ENCODE results near the gene MAD1L1. TPM values are rescaled to one million over a fixed set of nuclear protein-coding genes. Genes with fewer than 3 reads are reported as not detected.

Gene MAD1L1
- total and polyA plus RNA-seq, 3 experiments from 2014 or later = 43.6 to 185 (median 47.3) TPM

GRCh38 chr7:1887251-1887650 lies 345.5 kb downstream of the MAD1L1 start:
- Histone ChIP-seq H3K27me3 (ENCODE audit: insufficient read depth, low read length, poor library complexity, severe bottlenecking) (no peaks in the 10 kb centered on the region), H3K4me3 (ENCODE audit: low read length) (no peak overlapping the region), H3K4me1 (ENCODE audit: insufficient read depth, low read length) (peaks cover 22% of the 10 kb centered on the region), H3K27ac (ENCODE audit: low read depth, low read length) (no peak overlapping the region), H3K9me3 (ENCODE audit: low read length) (no peaks in the 10 kb centered on the region), H3K36me3 (ENCODE audit: insufficient read depth, low read length) (peaks cover 21% of the 10 kb centered on the region)
- ChIA-PET POLR2A (no interaction called here), CTCF (no interaction called here)
- H3K27ac Mint-ChIP-seq = peak overlapping the region in 1 of 8 donors; percentile 12
- H3K4me1 Mint-ChIP-seq = peaks cover 19 to 61% (median 22%) of the 10 kb centered on the region in 3 donors
- no peak overlapping the region for H3K4me3 Mint-ChIP-seq
- no peaks in the 10 kb centered on the region for H3K9me3 Mint-ChIP-seq
- DNase-seq = no peak
- no peaks in the 10 kb centered on the region for H3K27me3 Mint-ChIP-seq
- H3K36me3 Mint-ChIP-seq = peaks cover 8 to 60% (median 8%) of the 10 kb centered on the region in 3 donors

- Histone ChIP-seq H3K4me1 (ENCODE audit: insufficient read depth, low read length) (peaks cover 22% of the 10 kb centered on the region), H3K27me3 (ENCODE audit: insufficient read depth, low read length, poor library complexity, severe bottlenecking) (no peaks in the 10 kb centered on the region), H3K36me3 (ENCODE audit: insufficient read depth, low read length) (peaks cover 21% of the 10 kb centered on the region), H3K9me3 (ENCODE audit: low read length) (no peaks in the 10 kb centered on the region), H3K27ac (ENCODE audit: low read depth, low read length) (no peak overlapping the region), H3K4me3 (ENCODE audit: low read length) (no peak overlapping the region)
- no peaks in the 10 kb centered on the region for H3K9me3 Mint-ChIP-seq
- peaks cover 0 to 1% of the 10 kb centered on the region in 2 donors for H3K27me3 Mint-ChIP-seq
- POLR2A ChIA-PET = no interaction called here
- H3K36me3 Mint-ChIP-seq = peaks cover 8 to 61% (median 8%) of the 10 kb centered on the region in 3 donors
- DNase-seq = no peak
- CTCF ChIA-PET = no interaction called here
- peaks cover 19 to 63% (median 25%) of the 10 kb centered on the region in 3 donors for H3K4me1 Mint-ChIP-seq
- no peak overlapping the region for H3K4me3 Mint-ChIP-seq
- no peak overlapping the region for H3K27ac Mint-ChIP-seq
Measured at GRCh38 chr7:1886361-1887064, 346.2 kb downstream of the MAD1L1 start.

- Histone ChIP-seq H3K4me3 (ENCODE audit: low read length) (no peak overlapping the region), H3K27ac (ENCODE audit: low read depth, low read length) (no peak overlapping the region), H3K27me3 (ENCODE audit: insufficient read depth, low read length, poor library complexity, severe bottlenecking) (no peaks in the 10 kb centered on the region), H3K9me3 (ENCODE audit: low read length) (no peaks in the 10 kb centered on the region), H3K36me3 (ENCODE audit: insufficient read depth, low read length) (peaks cover 21% of the 10 kb centered on the region), H3K4me1 (ENCODE audit: insufficient read depth, low read length) (peaks cover 22% of the 10 kb centered on the region)
- no peaks in the 10 kb centered on the region for H3K9me3 Mint-ChIP-seq
- ChIA-PET CTCF (no interaction called here), POLR2A (no interaction called here)
- H3K4me1 Mint-ChIP-seq = peaks cover 24 to 68% (median 28%) of the 10 kb centered on the region in 3 donors
- no peak overlapping the region for H3K4me3 Mint-ChIP-seq
- DNase-seq = no peak
- H3K36me3 Mint-ChIP-seq = peaks cover 8 to 63% (median 8%) of the 10 kb centered on the region in 3 donors
- no peak overlapping the region for H3K27ac Mint-ChIP-seq
- peaks cover 0 to 1% of the 10 kb centered on the region in 2 donors for H3K27me3 Mint-ChIP-seq
Measured at GRCh38 chr7:1885465-1886226, 347.1 kb downstream of the MAD1L1 start.

- Histone ChIP-seq H3K9me3 (ENCODE audit: low read length) (no peaks in the 10 kb centered on the region), H3K36me3 (ENCODE audit: insufficient read depth, low read length) (peaks cover 21% of the 10 kb centered on the region), H3K27me3 (ENCODE audit: insufficient read depth, low read length, poor library complexity, severe bottlenecking) (no peaks in the 10 kb centered on the region), H3K4me3 (ENCODE audit: low read length) (no peak overlapping the region), H3K4me1 (ENCODE audit: insufficient read depth, low read length) (peaks cover 17% of the 10 kb centered on the region), H3K27ac (ENCODE audit: low read depth, low read length) (no peak overlapping the region)
- H3K9me3 Mint-ChIP-seq = no peaks in the 10 kb centered on the region
- CTCF ChIA-PET = no interaction called here
- peaks cover 8 to 64% (median 9%) of the 10 kb centered on the region in 3 donors for H3K36me3 Mint-ChIP-seq
- H3K27ac Mint-ChIP-seq = peak overlapping the region in 1 of 8 donors; percentile 61
- no peak for DNase-seq
- no peak overlapping the region for H3K4me3 Mint-ChIP-seq
- H3K4me1 Mint-ChIP-seq = peaks cover 15 to 60% (median 23%) of the 10 kb centered on the region in 3 donors
- H3K27me3 Mint-ChIP-seq = peaks cover 0 to 1% of the 10 kb centered on the region in 2 donors
- POLR2A ChIA-PET = no interaction called here
Measured at GRCh38 chr7:1884583-1885350, 348.0 kb downstream of the MAD1L1 start.

GRCh38 chr7:1883834-1884582 lies 348.7 kb downstream of the MAD1L1 start:
- H3K36me3 ChIP-seq (ENCODE audit: insufficient read depth, low read length) = peaks cover 21% of the 10 kb centered on the region
- H3K4me1 ChIP-seq (ENCODE audit: insufficient read depth, low read length) = peaks cover 17% of the 10 kb centered on the region
- no peak overlapping the region for H3K4me3 ChIP-seq (ENCODE audit: low read length)
- CTCF ChIA-PET = no interaction called here
- H3K27me3 Mint-ChIP-seq = peaks cover 0 to 1% of the 10 kb centered on the region in 2 donors
- no peak overlapping the region for H3K4me3 Mint-ChIP-seq
- H3K36me3 Mint-ChIP-seq = peaks cover 9 to 66% (median 12%) of the 10 kb centered on the region in 3 donors
- DNase-seq = no peak
- no peaks in the 10 kb centered on the region for H3K9me3 ChIP-seq (ENCODE audit: low read length)
- no peaks in the 10 kb centered on the region for H3K27me3 ChIP-seq (ENCODE audit: insufficient read depth, low read length, poor library complexity, severe bottlenecking)
- no peaks in the 10 kb centered on the region for H3K9me3 Mint-ChIP-seq
- H3K27ac Mint-ChIP-seq = peak overlapping the region in 1 of 8 donors; percentile 57
- POLR2A ChIA-PET = no interaction called here
- peaks cover 15 to 55% (median 23%) of the 10 kb centered on the region in 3 donors for H3K4me1 Mint-ChIP-seq
- peak overlapping the region; percentile 28 for H3K27ac ChIP-seq (ENCODE audit: low read depth, low read length)

GRCh38 chr7:1883031-1883761 lies 349.5 kb downstream of the MAD1L1 start:
- H3K36me3 ChIP-seq (ENCODE audit: insufficient read depth, low read length) = peaks cover 15% of the 10 kb centered on the region
- Mint-ChIP-seq H3K4me3 (peak overlapping the region in 1 of 7 donors; percentile 32), H3K36me3 (peaks cover 13 to 61% (median 16%) of the 10 kb centered on the region in 3 donors), H3K27ac (peak overlapping the region in 1 of 8 donors; percentile 57), H3K9me3 (peaks cover 0 to 4% (median 0%) of the 10 kb centered on the region in 5 donors), H3K27me3 (peaks cover 0 to 1% of the 10 kb centered on the region in 2 donors), H3K4me1 (peaks cover 15 to 58% (median 23%) of the 10 kb centered on the region in 3 donors)
- POLR2A ChIA-PET = interaction anchor here (0.6 kb wide), 1 partner anchor 17 kb away, joined by 3 read pairs; no protein-coding TSS in a partner anchor
- peak overlapping the region; percentile 28 for H3K27ac ChIP-seq (ENCODE audit: low read depth, low read length)
- CTCF ChIA-PET = no interaction called here
- no peak overlapping the region for H3K4me3 ChIP-seq (ENCODE audit: low read length)
- no peaks in the 10 kb centered on the region for H3K27me3 ChIP-seq (ENCODE audit: insufficient read depth, low read length, poor library complexity, severe bottlenecking)
- H3K9me3 ChIP-seq (ENCODE audit: low read length) = no peaks in the 10 kb centered on the region
- DNase-seq = no peak
- peaks cover 17% of the 10 kb centered on the region for H3K4me1 ChIP-seq (ENCODE audit: insufficient read depth, low read length)

GRCh38 chr7:1882451-1882850 lies 350.3 kb downstream of the MAD1L1 start:
- peaks cover 15 to 52% (median 20%) of the 10 kb centered on the region in 3 donors for H3K4me1 Mint-ChIP-seq
- Histone ChIP-seq H3K9me3 (ENCODE audit: low read length) (no peaks in the 10 kb centered on the region), H3K4me3 (ENCODE audit: low read length) (no peak overlapping the region), H3K36me3 (ENCODE audit: insufficient read depth, low read length) (peaks cover 7% of the 10 kb centered on the region), H3K27me3 (ENCODE audit: insufficient read depth, low read length, poor library complexity, severe bottlenecking) (no peaks in the 10 kb centered on the region), H3K4me1 (ENCODE audit: insufficient read depth, low read length) (peaks cover 17% of the 10 kb centered on the region), H3K27ac (ENCODE audit: low read depth, low read length) (peak overlapping the region; percentile 28)
- peaks cover 0 to 3% of the 10 kb centered on the region in 2 donors for H3K27me3 Mint-ChIP-seq
- CTCF ChIA-PET = no interaction called here
- no peak overlapping the region for H3K27ac Mint-ChIP-seq
- peaks cover 0 to 7% (median 6%) of the 10 kb centered on the region in 5 donors for H3K9me3 Mint-ChIP-seq
- POLR2A ChIA-PET = interaction anchor here (0.6 kb wide), 1 partner anchor 18 kb away, joined by 3 read pairs; no protein-coding TSS in a partner anchor
- peaks cover 7 to 56% (median 13%) of the 10 kb centered on the region in 3 donors for H3K36me3 Mint-ChIP-seq
- no peak for DNase-seq
- peak overlapping the region in 1 of 7 donors; percentile 27 for H3K4me3 Mint-ChIP-seq
